Esophagus (tissue), 2 donors: ENCODE measurements around the gene KRABD2.
"Not testable (repeated sequence)": the region's sequence is repeated elsewhere in the genome, so short reads cannot be mapped to it uniquely, and the experiment has no call there.

Experiments
- H3K27ac ChIP-seq, 2 donors: one replicate each; pipeline ENCODE4 v1.5.1; 2013; ENCODE audit warnings: low read depth in 2 of 2, mild to moderate bottlenecking in 2 of 2, inconsistent platforms in 1 of 2, low read length in 1 of 2, moderate library complexity in 1 of 2
- H3K27me3 ChIP-seq, 2 donors: one replicate each; pipeline ENCODE4 v1.6.1; 2013; ENCODE audit warnings: low read length in 2 of 2, control low read depth in 1 of 2, mild to moderate bottlenecking in 1 of 2; ENCODE audit not compliant: insufficient read depth in 2 of 2, control insufficient read depth in 1 of 2
- H3K36me3 ChIP-seq, 2 donors: one replicate each; pipeline ENCODE4 v1.6.1; 2013; ENCODE audit warnings: low read length in 1 of 2; ENCODE audit not compliant: control insufficient read depth in 2 of 2, insufficient read depth in 2 of 2
- H3K4me1 ChIP-seq, 2 donors: one replicate each; pipeline ENCODE4 v1.6.1; 2013; ENCODE audit warnings: low read length in 1 of 2; ENCODE audit not compliant: control insufficient read depth in 2 of 2, insufficient read depth in 2 of 2
- H3K4me3 ChIP-seq, 2 donors: one replicate each; pipeline ENCODE4 v1.5.1; 2013; ENCODE audit warnings: low read length in 2 of 2, mild to moderate bottlenecking in 2 of 2, low read depth in 1 of 2, moderate library complexity in 1 of 2
- H3K9me3 ChIP-seq, 2 donors: one replicate each; pipeline ENCODE4 v1.6.1; 2013; ENCODE audit warnings: mild to moderate bottlenecking in 2 of 2, low read depth in 1 of 2, low read length in 1 of 2, moderate library complexity in 1 of 2; ENCODE audit not compliant: control insufficient read depth in 2 of 2, insufficient read depth in 1 of 2
- WGBS, 2 donors: extraction: QIAGEN DNeasy Blood & Tissue Kit; methylation state at CpG; one replicate each; pipeline ENCODE4 v1.1.7; 2013; 5-methylcytosine and 5-hydroxymethylcytosine counted together
- donor health status: healthy with polysubstance abuse.
- donor health status: Bipolar disorder and iron deficiency.

The KRABD2 gene

GRCh38 chr17:8383143-8383822, 6.8 kb upstream of the KRABD2 start, which contains the start of gene RPL26:
RPL26 (minus strand) TSS chr17:8383193; CDS start chr17:8382310, 883 bp downstream.
- no peaks in the 10 kb centered on the region for H3K27me3 ChIP-seq
- H3K4me3 ChIP-seq, result peak within 1 kb of the TSS; percentile 81 to 93
- no peaks in the 10 kb centered on the region for H3K4me1 ChIP-seq
- WGBS, 2 donors, result 0 to 1% methylated on average over 52 to 55 of the region's 55 CpGs
- H3K9me3 ChIP-seq, result no peaks in the 10 kb centered on the region
- peak within 1 kb of the TSS; percentile 95 to 98 for H3K27ac ChIP-seq
- peaks cover 6 to 8% of the 10 kb centered on the region in 2 donors for H3K36me3 ChIP-seq

- H3K4me3 ChIP-seq, result peak overlapping the region; percentile 70 to 93
- no peaks in the 10 kb centered on the region for H3K4me1 ChIP-seq
- no peaks in the 10 kb centered on the region for H3K27me3 ChIP-seq
- peak overlapping the region; percentile 53 to 98 for H3K27ac ChIP-seq
- 1 to 2% methylated on average over 15 of the region's 15 CpGs for WGBS, 2 donors
- H3K36me3 ChIP-seq, result peaks cover 6 to 8% of the 10 kb centered on the region in 2 donors
- no peaks in the 10 kb centered on the region for H3K9me3 ChIP-seq
Observed at GRCh38 chr17:8382880-8383142, 6.3 kb upstream of the KRABD2 start.

GRCh38 chr17:8382052-8382879, 5.8 kb upstream of the KRABD2 start:
- Histone ChIP-seq H3K36me3 (peaks cover 6 to 8% of the 10 kb centered on the region in 2 donors), H3K27me3 (no peaks in the 10 kb centered on the region), H3K4me3 (peak overlapping the region; percentile 70 to 93), H3K9me3 (no peaks in the 10 kb centered on the region), H3K27ac (peak overlapping the region; percentile 53 to 98), H3K4me1 (no peaks in the 10 kb centered on the region)
- 11 to 13% methylated on average over 27 of the region's 27 CpGs for WGBS, 2 donors

- Histone ChIP-seq H3K27me3 (no peaks in the 10 kb centered on the region), H3K9me3 (no peaks in the 10 kb centered on the region), H3K27ac (no peak overlapping the region), H3K4me1 (no peaks in the 10 kb centered on the region), H3K4me3 (no peak overlapping the region), H3K36me3 (peaks cover 6 to 8% of the 10 kb centered on the region in 2 donors)
- 46 to 47% methylated on average over 3 of the region's 3 CpGs for WGBS, 2 donors
Observed at GRCh38 chr17:8380049-8380448, 3.5 kb upstream of the KRABD2 start.

- WGBS, 2 donors, result 78 to 79% methylated on average over 8 of the region's 8 CpGs
- not testable (repeated sequence) for H3K9me3 ChIP-seq, H3K4me1 ChIP-seq, H3K27ac ChIP-seq, H3K27me3 ChIP-seq, H3K4me3 ChIP-seq, H3K36me3 ChIP-seq
Observed at GRCh38 chr17:8378117-8378516, 1.6 kb upstream of the KRABD2 start.

GRCh38 chr17:8377422-8377821, 918 bp upstream of the KRABD2 start:
- 84 to 87% methylated on average over 4 of the region's 4 CpGs for WGBS, 2 donors
- no peak overlapping the region for H3K4me3 ChIP-seq
- no peaks in the 10 kb centered on the region for H3K27me3 ChIP-seq
- H3K4me1 ChIP-seq, result no peaks in the 10 kb centered on the region
- H3K36me3 ChIP-seq, result peaks cover 6 to 8% of the 10 kb centered on the region in 2 donors
- no peaks in the 10 kb centered on the region for H3K9me3 ChIP-seq
- no peak overlapping the region for H3K27ac ChIP-seq

- Histone ChIP-seq H3K27ac (peak overlapping the region; percentile 83 to 95), H3K4me1 (no peaks in the 10 kb centered on the region), H3K27me3 (no peaks in the 10 kb centered on the region), H3K36me3 (peaks cover 4 to 8% of the 10 kb centered on the region in 2 donors), H3K4me3 (peak overlapping the region; percentile 64 to 73), H3K9me3 (no peaks in the 10 kb centered on the region)
- 13 to 15% methylated on average over 18 of the region's 18 CpGs for WGBS, 2 donors
Observed at GRCh38 chr17:8375738-8376259, 705 bp downstream of the KRABD2 start.

GRCh38 chr17:8373856-8374255, 2.6 kb downstream of the KRABD2 start:
- H3K4me3 ChIP-seq, H3K4me1 ChIP-seq, H3K27ac ChIP-seq, H3K9me3 ChIP-seq, H3K27me3 ChIP-seq: not testable (repeated sequence)
- peaks cover 11 to 13% of the 10 kb centered on the region in 2 donors for H3K36me3 ChIP-seq
- 95% methylated on average over 16 to 25 of the region's 26 CpGs for WGBS, 2 donors

- no peaks in the 10 kb centered on the region for H3K27me3 ChIP-seq
- H3K36me3 ChIP-seq, result peaks cover 11 to 14% of the 10 kb centered on the region in 2 donors
- no peaks in the 10 kb centered on the region for H3K9me3 ChIP-seq
- WGBS, 2 donors, result 71 to 82% methylated on average over 7 of the region's 7 CpGs
- H3K4me1 ChIP-seq, result no peaks in the 10 kb centered on the region
- no peak overlapping the region for H3K4me3 ChIP-seq
- H3K27ac ChIP-seq, result no peak overlapping the region
Observed at GRCh38 chr17:8372422-8372821, 4.1 kb downstream of the KRABD2 start.
